Stimulated activated CD8-positive, alpha-beta memory T cell treated with anti-CD3 and anti-CD28 coated beads, Interleukin-12 subunit alpha, Interleukin-12 subunit beta, amount 100 ng/mL, for 24 hours (primary cell): Measurements from ENCODE around the gene CD27.
A peak's percentile ranks its signal among the peaks of the same experiment; 100 is the strongest.

Source experiments
- DNase-seq: peaks from one replicate; pipeline ENCODE4 v3.0.0-alpha.2; 2020; ENCODE audit errors: extremely low read depth

CD27 gene

DNA sequence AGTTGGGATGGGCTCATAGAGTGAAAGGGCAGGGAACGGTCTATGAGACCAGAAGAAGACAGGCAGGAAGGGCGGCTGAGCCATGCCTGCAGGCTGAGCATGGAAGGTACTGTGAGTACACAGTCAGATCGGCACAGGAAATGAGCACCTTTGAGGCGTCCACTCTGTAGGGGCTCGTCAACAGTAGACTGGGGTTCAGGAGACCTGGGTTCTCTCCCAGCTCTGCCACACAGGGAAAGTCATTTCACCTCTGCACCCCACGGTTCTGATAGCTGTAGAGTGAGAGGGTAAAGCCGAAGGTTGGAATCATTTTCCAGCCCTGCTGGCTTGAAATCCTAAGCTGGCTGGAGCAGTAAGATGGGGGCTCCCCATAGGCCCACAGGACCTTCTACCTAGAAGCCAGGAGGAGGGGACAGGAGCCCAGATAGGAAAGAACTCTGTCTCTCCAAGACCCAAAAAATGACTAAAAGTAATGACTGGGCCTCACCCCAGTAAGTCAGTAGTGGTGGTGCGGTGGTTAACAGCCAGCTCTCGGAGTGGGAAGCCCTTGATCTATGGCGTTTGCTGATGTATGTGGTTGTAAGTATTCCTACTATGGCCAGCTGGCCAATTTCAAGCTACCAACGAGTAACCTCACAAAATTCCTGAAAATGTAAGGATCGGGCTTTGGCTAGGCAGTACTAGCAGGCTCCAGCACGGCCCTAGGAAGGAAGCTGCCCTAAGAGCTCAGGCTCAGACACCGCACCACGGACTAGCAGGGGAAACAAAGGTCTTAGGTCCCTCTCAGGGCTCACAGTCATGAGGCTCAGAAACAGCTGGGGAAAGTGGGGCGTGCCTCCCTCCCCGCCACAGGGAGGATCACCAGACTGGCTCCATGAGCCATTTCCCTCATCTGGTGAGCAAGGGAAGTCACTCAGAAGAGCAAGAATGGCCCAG is 10.3 kb upstream of the CD27 start:
- DNase-seq = no peak

DNA sequence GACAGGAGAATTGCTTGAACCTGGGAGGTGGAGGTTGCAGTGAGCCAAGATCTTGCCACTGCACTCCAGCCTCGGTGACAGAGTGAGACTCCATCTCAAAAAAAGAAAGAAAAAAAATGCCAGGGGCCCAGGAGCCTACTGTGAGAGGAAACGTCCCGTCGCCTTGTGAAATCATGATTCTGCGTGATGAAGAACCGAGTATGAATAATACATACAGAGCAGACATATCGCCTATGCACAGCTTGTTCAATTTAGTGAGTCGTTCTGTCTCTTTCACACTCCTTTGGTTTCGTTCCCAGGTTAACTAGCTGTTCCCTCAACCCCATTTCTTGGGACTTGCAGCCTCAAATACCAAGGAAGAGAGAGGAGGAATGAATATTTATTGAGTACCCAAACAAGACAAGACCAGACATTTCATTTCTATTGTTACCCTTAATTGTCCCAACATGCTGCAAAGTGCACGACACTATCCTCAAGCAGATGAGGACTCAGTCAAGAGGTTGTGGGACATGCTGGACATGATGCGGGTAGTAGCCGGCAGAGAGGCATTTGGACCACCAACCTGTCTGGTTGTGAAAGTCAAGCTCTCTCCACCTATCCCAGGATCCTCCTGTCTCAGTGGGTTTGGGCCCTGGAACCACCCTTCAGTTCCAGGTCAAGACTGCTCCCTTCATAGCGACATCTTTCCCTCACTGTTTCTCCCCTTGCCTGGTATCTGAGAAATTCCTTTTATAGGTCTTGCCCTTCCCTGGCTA is 8.6 kb upstream of the CD27 start:
- DNase-seq = no peak

DNA sequence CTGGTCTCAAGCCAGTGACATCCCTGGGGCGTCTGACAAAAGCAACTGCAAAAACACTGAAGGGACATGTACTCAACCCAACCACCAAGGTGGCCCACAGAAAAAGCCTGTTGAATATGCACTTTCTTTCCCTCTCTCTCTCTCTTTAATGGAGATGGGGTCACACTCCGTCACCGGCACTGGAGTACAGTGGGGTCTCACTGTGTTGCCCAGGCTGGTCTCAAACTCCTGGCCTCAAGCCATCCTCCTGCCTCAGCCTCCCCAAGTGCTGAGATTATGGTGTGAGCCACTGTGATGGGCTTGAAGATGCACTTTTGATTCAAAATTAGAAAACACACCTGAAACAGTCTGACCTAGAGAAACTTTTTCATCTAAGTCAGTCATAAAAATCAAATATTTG is 7.2 kb upstream of the CD27 start:
- DNase-seq = no peak

DNA sequence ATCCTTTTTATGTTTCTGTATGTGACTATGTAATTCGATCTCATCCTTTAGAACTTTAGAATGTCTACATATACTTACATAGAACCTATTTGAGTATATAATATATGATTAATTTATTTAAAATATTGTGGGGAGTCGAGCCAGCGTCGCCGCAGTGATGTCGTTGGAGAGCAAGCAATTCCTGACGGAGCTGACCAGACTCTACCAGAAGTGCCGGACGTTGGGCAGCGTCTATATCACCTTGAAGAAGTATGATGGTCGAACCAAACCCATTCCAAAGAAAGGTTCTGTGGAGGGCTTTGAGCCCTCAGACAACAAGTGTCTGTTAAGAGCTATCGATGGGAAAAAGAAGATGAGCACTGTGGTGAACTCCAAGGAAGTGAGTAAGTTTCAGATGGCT is 6.4 kb upstream of the CD27 start:
- no peak for DNase-seq

DNA sequence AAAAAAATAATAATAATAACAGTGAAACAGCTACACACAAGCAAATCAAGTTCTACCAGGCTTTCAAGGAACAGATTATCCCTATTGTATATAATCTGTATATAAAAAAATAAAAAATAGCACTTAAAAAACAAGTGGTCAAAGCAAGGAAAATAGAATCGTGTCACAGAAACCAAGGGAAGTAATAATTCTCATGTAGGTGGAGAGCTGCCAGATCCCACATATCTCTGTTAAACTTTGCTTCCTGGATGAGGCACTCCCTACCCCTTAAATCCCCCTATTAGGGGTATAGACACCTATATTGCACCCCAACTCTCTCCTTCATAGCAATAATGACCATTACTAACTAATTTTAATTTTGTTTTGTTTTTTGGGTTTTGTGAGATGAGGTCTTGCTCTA is 4.4 kb upstream of the CD27 start:
- no peak for DNase-seq

DNA sequence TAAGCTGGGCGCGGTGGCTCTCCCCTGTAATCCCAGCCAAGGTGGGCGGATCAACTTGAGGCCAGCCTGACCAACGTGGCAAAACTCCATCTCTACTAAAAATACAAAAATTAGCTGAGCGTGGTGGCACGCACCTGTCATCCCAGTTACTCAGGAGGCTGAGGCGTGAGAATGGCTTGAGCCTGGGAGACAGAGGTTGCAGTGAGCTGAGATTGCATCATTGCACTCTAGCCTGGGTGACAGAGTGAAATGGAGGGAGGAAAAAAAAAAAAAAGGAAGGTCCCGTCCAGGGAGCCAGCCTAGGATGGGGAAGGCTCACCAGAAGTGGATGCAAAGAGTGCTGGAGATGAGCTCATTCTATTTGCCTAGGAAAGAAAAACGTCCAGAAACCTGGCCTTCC is 1.9 kb upstream of the CD27 start:
- no peak for DNase-seq

DNA sequence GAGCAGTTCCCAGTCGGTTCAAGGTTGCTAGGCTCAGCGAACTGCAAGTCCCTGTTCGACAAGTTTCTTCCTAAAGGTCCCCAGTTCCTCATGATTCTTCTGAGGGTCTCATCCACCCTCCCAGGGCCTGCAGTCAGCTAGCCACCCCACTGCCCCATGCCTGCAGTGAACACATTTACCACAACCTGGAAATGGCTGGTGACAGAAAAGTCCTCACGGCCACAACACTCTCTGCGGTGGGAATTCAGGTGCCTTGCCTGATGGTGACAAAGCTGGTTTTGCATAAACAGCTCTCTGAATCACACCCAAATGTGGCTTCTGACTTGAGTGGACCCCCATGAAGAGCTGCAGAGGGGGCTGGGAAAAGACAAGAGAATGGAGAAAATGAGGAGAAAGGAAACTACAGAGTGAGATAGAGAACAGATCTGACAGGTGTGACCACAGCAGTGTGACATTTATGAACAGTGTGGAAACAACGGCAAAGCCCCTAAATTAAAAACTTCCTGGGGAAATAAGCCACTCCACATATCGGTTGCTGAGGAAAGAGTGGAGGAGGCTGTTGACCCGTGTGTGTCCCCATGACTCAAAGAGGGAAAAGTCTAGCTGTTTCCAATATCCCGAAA is 1.3 kb upstream of the CD27 start:
- DNase-seq = no peak

DNA sequence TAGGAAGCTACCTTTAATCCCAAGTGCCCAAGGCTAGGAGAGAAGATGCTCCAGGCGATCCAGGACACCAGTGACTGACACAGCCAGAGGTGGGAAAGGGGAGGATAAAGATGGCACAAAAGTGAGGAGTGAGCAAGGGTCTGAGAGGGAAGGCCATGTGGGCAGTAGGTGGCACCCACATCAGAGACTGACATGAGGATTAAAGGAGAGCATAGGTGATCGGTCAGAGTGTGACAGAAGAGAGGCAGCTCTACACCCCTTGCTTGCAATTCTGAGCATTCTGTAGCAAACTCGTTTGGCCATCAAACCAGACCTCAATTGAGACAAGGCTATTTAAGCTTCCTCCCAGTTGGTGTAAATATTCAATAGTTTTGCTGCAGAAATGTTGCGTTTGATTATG is 724 bp upstream of the CD27 start:
- DNase-seq = no peak

DNA sequence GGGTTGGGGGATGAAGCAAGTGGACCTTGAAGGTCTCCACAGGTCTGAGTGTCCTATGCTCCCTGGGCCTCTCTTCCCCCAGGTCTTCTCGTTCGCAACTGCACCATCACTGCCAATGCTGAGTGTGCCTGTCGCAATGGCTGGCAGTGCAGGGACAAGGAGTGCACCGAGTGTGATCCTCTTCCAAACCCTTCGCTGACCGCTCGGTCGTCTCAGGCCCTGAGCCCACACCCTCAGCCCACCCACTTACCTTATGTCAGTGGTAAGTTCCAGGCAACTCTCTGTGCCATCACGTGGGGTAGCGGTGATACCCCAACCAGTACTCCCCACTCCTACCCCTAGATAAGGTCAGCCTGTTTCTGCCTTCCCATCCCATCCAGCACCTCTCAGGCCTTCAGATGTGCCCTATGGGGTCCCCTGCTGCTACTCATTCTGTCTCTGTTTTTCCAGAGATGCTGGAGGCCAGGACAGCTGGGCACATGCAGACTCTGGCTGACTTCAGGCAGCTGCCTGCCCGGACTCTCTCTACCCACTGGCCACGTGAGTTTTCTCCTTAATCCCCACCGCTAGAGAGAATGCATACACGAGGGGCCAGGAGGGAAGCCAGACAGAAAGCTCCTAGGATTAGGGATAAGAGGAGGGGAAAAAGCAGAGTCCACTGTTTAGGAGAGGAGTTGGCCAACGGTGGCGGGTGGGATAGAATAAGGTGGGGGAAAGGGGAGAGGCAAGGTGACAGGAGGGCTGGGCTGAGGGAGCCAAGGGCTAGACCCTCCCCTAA is 5.5 kb downstream of the CD27 start:
- DNase-seq = no peak

DNA sequence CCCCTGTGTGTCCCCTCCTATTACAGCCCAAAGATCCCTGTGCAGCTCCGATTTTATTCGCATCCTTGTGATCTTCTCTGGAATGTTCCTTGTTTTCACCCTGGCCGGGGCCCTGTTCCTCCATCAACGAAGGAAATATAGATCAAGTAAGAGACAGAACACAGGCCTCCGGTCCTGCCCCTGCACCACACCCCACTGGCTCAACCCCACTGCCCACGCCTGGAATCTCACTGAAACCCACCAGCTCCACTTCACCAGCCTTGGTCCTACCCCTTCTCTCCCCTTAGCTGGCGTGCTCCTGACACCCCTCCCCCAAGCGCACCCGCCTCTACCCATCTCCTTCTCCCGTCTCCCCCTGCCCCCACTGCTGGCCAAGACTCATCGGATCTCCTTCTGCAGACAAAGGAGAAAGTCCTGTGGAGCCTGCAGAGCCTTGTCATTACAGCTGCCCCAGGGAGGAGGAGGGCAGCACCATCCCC is 6.2 kb downstream of the CD27 start:
- DNase-seq = no peak

DNA sequence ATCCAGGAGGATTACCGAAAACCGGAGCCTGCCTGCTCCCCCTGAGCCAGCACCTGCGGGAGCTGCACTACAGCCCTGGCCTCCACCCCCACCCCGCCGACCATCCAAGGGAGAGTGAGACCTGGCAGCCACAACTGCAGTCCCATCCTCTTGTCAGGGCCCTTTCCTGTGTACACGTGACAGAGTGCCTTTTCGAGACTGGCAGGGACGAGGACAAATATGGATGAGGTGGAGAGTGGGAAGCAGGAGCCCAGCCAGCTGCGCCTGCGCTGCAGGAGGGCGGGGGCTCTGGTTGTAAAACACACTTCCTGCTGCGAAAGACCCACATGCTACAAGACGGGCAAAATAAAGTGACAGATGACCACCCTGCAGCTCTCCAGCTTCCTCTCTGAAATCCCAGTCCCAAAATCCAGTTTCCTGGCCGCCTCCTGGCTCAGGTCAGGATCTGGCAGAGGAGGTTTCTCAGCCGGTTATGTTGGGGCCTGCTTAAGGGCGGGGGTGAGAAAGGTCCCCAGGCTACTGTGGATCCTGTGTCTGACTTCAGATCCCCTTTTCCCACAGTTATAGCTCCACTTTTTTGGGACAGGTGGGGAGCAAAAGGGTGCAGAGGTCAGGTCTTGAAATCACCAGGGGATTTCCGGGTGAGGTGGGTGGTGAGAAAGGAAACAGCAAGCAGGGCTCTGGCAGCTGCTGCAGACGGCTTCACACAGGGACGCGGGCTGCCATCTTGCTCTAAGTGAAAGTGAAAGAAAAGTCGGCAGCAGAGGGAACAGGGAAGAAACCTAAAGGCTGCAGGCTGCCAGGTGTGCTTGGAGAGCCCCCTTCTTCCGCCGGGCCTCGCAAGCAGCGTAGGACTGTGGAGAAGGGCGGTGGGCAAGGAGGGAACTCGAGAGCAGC is 6.8 kb downstream of the CD27 start, which contains the start of gene TAPBPL:
Gene TAPBPL, plus strand, starts transcription at position 695 of the 897 bp plus-strand sequence. CDS start 207 bp downstream, outside the sequence.
- DNase-seq = peak; percentile 59

DNA sequence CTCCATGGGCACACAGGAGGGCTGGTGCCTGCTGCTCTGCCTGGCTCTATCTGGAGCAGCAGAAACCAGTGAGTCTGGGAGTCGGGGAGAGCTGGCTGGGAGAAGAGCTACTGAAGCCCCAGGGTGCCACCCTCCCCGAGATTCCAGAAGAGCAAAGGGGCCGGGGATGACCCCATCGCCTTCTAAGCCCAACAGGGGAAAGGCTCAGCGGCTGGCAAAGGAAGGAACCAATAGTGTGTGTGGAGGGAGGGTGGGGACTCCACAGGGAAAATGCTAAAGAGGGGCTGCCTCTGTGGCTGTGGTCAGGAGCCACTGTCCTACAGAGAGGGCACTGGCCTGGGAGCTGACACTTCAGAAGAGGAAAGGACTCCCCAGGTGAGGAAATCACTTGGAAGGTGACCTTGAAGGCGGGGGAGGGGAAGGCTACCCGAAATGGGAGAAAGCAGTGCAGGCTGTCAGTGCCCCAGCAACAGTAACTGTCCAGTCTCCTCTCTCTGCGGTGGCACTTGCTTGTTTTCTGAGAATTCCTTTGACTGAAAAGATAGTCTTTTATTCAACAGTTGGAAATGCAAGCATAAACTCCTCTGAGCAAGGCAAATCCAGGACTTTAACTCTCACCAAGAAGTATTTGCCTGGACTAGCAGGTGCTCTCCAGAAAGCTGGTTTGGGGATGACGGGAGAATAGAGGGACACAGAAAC is 7.6 kb downstream of the CD27 start:
- no peak for DNase-seq

DNA sequence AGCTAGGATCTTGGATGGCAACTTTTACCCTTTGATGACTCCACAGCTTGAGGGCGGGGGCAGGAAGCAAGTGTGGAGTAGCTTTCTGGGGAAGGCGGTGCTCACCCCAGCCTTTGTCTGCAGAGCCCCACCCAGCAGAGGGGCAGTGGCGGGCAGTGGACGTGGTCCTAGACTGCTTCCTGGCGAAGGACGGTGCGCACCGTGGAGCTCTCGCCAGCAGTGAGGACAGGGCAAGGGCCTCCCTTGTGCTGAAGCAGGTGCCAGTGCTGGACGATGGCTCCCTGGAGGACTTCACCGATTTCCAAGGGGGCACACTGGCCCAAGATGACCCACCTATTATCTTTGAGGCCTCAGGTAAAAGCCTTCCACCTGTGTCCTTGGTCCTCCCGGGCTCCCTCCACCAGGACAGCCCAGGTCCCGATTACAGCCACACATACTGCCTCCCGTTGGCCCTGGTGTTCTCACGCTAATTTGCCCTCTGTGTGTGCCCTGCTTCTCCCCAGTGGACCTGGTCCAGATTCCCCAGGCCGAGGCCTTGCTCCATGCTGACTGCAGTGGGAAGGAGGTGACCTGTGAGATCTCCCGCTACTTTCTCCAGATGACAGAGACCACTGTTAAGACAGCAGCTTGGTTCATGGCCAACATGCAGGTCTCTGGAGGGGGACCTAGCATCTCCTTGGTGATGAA is 8.3 kb downstream of the CD27 start:
- no peak for DNase-seq

DNA sequence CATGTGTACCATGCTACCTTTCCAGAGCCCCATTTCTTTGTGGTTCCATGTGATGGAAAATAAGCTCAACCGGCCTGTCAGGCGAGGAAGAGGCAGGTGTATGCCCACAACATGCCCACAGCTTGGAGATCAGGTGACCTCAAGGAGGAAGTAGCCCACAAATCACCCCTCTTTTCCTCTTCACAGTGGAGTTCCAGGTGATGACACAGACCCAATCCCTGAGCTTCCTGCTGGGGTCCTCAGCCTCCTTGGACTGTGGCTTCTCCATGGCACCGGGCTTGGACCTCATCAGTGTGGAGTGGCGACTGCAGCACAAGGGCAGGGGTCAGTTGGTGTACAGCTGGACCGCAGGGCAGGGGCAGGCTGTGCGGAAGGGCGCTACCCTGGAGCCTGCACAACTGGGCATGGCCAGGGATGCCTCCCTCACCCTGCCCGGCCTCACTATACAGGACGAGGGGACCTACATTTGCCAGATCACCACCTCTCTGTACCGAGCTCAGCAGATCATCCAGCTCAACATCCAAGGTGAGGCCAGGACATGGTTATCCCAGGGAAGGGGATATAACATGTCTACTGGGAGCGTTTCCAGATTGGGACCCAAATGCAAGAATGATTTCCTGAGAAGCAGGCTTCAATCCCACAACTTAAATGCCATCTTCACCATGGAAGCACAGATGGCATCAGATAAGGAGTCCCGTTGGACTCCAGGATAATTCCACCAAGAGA is 12.6 kb downstream of the CD27 start:
- DNase-seq = no peak

DNA sequence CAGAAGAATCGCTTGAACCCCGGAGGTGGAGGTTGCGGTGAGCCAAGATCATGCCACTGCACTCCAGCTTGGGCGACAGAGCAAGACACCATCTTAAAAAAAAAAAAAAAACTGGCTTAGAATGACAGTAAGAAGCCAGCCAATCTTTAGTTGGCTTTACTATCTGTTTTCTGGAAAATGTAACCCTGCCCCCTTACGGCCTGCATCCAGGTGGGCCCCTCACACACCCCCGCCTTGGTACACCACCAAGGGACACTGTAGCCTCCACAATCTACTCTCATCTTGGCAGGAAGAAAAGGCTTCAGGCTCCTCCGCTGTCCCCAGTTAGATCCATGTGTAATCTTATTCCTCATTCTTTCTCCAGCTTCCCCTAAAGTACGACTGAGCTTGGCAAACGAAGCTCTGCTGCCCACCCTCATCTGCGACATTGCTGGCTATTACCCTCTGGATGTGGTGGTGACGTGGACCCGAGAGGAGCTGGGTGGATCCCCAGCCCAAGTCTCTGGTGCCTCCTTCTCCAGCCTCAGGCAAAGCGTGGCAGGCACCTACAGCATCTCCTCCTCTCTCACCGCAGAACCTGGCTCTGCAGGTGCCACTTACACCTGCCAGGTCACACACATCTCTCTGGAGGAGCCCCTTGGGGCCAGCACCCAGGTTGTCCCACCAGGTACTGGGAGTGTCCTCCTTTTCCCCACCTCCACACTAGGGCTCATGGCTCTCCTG is 13.7 kb downstream of the CD27 start:
- no peak for DNase-seq

DNA sequence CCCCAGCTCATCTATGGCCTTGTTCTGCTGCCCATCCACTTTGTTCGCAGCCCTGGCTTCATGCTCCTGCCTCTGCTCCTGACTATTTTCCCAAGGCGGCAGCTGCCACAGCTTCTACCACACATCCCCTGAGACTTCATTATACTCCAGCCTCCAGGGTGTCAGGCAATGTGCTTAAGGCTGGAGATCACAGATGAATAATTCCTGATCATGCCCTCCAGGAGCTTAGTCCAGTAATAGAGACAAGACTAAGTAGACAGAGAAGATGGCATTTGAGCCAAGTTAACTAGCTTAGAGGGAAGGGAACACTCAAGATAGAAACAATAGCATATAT is 14.2 kb downstream of the CD27 start:
- DNase-seq = no peak

DNA sequence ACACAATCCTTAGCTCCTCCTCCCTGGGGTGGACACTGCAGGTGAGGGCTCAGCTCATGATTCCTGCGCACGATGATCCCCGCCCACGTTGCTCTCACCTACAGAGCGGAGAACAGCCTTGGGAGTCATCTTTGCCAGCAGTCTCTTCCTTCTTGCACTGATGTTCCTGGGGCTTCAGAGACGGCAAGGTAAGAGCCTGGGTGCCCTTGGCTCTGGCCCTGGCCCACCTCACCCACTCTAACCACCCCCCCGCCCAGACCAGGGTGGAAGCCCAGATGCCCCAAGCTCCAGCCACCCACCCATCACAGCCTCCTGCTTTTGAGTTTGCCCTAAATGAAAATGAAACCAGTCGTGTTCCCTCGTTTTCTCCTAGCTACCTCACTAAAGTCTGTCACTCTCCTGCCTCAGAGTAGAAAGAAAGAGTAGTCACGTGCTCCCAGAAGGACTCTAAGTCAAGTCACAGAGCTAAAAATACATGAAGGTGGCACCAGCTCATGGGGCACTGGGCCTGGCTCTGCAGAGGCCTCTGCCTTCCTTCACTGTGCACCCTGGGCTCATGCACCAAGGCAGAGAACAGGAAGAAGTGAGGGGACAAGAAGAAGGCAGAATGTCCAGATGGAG is 16.1 kb downstream of the CD27 start:
- no peak for DNase-seq
